GM19463 (cell line): Measurements from ENCODE around the gene CTRB2.
A peak's percentile ranks its signal among the peaks of the same experiment; 100 is the strongest.
"Not testable (repeated sequence)": the region's sequence is repeated elsewhere in the genome, so short reads cannot be mapped to it uniquely, and the experiment has no call there.

Experiments
- ATAC-seq: cut with Tn5 transposase; IDR thresholded peaks from one replicate; pipeline ENCODE4 v1.9.1; 2021; ENCODE audit warnings: mild to moderate bottlenecking, moderate library complexity; ENCODE audit not compliant: unreplicated experiment

CTRB2 gene

DNA sequence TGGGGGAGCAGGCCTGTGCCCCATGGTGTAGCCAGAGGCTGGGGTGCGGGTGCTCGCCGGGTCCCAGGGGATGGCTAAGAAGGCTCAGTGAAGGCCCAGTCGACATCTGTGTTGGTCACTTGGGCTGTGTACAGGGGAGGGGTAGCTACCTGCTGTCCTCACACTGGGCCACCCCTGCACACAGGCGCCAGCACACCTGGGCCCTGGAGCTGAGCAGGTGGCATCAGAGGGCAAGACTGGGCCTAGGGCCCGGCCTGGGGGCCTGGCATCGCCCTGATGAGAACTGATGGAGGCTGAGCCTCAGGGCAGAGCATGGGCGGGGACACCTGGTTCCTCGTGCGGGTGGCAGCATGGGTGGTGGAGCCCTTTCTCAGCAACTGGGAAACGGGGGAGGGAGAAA, 870 bp upstream of the CTRB2 start:
- ATAC-seq = no peak

DNA sequence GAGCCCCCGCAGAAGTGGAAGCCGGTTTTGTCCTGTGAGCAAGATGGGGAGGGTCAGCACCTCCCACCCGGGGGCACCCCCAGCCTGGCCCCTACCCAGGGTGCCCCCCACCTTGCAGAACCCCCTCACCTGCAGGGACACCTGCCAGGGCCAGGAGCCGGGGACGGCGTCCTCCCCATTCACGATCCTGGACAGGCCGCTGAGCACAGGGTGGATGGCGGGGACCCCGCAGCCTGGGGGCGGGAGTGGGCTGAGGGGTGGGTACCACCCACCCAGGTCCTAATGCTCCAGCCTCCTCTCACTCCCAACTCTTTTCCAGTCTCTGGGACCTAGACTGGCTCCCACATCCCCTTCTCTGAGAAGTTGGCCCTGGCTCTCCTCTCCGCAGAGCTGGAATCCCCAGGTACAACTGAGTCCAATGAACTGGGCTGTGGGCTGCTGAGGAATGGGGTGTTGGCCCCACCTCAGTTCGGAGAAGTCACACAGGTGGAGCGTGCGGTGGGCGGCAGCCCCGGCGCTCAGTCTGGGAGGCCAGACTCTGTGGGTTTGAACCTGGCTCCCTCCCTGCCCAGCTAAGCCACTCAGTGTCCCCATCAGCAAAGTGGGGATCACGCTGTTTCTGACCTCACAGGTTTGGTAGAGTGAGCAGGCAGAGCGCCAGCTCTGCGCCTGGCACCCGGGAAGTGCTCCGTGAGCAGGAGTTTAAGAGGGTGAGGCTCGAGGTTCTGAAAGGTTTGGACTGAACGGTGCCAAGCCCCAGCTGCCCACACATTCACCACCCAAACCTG, 806 bp downstream of the CTRB2 start:
- ATAC-seq = peak; percentile 33

DNA sequence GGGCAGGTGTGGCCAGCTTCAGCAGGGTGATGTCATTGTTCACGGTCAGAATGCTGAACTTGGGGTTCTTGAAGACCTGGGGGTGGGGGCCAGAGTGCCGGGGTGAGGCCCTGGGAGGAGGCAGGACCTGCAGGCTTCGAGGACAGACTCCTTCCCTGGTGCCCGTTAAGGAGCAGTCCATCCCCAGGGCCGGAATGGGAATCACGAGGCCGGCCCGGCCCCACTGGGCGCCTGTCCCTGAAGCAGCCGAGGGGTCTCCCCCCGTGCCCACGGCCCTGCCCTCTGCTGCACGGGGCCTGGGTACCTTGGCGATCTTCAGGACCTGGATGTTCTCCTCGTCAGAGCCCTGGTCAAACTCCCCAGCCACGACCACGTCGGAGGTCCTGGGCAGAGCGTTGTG, 1.5 kb downstream of the CTRB2 start:
- not testable (repeated sequence) for ATAC-seq

DNA sequence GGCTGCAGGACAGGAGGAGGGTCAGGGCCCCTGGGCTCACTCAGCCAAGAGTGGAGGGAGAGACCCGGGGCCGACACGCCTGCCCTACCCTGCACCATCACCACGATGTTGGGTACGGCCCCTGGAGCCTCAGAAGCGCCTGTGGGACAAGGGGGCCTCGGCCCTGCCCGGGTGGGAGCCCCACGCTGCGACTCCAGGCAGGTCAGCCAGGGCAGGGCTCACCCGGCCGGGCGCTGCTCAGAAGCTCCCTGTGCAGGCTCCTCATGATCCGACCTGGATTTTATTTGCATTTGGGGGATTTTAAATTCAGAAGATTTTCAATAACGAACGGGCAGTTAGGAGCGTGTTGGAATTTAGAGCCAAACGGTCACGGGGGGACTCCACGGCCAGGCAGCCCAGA, 2.1 kb downstream of the CTRB2 start:
- not testable (repeated sequence) for ATAC-seq

DNA sequence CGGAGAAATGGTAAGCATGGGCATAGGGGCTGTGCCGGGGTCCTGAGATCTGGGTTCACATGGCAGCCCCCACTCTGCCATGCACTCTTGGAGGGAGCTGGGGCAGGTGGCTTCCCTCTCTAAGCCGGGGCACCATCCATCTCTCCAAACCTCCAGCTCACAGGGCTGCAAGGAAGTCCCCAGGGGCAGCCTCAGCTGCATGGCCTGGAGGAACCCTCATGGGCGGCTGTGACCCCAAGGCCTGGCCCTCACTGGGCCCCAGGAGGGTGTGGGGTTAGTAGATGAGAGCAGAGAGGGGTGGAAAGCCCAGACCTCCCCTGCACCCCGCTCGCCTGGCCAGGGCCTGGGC, 2.6 kb downstream of the CTRB2 start:
- ATAC-seq = no peak

DNA sequence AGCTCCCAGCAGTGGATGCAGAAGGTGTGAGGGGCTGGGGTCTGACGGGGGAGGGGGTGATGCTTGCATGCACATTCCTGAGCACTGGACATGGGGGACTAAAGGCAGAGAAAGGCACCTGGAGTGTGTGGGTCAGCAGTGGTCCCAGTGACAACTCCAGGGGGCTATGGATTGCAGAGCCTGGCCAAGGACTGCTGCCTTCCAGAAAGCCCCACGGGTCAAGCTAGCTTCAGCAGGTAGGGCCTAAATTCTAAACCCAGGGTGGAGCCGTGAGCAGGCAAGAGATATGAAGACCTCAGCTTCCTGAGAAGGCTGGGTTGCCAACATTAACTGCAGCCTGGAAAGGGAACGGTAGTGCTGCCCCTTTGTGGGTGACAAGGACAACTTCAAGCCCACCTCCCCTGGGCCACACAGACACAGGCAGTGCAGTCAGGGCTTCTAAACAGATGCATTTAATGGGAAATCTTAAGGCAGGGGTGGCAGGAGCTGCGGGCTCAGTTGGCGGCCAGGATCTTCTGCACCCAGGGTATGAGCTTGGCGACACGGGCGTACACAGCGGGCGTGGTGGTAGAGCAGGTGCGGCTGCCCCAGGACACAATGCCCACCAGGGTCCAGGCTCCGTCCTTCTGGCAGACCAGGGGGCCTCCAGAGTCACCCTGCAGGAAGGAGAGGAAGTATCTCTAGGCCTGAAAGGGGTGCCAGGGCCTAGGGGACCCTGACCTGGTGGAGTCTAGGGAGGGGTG, 3.1 kb downstream of the CTRB2 start:
- ATAC-seq = no peak

DNA sequence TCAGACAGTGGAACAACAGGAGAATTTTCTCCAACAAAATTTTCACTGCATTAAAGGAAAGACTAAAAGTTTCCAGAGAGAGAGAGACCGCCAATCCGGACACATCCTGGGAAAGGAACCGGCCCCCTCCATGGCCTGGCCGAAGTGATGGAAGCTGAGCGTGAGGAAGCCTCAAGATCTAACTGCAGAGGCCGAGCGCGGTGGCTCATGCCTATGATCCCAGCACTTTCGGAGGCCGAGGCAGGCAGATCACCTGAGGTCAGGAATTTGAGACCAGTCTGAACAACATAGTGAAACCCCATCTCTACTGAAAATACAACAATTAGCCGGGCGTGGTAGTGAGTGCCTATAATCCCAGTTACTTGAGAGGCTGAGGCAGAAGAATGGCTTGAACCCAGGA, 3.9 kb downstream of the CTRB2 start:
- ATAC-seq = no peak

DNA sequence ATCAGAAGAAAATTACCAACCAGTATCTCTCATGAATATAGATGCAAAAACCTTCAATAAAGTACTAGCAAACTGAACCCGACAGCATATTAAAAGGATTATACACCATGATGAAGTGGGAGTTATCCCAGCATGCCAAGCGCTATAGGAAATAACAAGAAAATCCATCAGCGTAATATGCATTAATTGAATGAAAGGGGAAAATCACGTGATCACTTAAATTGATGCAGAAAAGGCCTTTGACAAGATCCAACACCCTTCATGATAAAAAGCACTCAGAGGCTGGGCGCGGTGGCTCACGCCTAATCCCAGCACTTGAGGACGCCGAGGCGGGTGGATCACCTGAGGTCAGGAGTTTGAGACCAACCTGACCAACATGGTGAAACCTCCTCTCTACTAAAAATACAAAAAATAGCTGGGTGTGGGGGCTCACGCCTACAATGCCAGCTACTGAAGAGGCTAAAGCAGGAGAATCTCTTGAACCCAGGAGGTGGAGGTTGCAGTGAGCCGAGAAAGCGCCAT, 4.8 kb downstream of the CTRB2 start:
- ATAC-seq = no peak

DNA sequence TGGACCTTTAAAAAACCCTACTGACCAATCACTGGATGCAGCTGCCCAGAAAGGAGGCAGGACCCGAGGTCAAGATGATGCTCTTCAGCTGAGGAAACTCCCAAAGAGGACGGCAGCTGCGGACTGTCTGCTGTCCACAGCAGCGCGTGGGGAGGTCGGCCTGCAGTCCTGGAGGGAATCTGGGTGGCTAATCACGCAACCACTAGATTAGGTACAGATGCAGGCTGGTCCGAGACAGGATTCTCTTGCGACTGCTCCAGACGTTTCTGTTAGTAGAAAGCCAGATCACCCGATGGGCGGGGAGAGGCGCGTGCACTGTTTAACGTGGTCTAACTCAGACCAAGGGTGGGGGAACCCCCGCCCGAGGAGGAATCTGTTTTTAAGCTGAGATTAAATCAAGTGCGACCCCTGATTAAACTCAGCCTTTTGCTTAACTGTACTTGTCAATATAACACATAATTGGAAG, 8.8 kb downstream of the CTRB2 start:
- ATAC-seq = no peak

DNA sequence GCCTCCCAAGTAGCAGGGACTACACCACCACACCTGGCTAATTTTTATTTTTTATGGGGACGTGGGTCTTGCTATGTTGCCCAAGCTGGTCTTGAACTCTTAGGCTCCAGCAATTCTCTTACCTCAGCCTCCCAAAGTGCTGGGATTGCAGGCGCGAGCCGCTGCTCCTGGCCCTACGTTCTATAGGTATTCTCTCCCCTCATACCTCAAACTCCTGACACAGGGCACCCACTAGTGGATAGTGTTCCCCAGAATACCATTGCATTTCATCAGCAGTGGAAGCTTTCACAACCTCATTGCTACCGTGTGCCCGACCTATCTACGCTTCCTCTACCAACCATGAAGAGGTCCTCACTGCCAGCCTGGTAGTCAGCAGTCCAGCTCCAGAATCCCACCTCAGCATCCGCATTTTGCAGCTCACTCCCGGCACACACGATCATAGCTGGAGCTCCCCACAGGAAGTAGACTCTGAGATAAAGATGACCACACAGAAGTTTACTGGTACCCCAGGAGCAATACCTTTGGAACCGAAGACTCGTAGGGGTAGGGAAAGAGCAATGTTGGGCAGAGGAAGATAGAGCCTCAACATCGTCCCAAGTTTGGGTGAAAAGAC, 9.3 kb downstream of the CTRB2 start:
- no peak for ATAC-seq

DNA sequence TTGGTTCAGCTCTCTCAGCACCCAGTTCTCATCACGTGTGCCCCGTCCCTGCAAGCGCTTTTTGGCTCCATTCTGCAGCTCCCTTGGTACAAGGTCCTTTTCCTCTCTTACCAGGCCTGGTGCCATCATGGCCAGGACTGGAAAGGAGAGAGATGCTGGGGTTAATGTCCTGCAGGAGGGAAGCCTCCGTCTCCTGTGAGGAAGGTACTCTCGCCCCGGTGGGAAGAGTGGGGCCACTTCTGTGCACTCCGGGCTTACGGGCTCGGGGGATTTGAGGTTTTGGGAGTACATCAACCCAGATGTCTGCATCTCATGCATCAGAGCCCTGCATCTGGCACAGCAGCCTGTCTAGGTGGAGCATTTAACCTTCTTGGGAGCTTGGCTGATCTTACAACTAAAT, 10.1 kb downstream of the CTRB2 start:
- no peak for ATAC-seq

DNA sequence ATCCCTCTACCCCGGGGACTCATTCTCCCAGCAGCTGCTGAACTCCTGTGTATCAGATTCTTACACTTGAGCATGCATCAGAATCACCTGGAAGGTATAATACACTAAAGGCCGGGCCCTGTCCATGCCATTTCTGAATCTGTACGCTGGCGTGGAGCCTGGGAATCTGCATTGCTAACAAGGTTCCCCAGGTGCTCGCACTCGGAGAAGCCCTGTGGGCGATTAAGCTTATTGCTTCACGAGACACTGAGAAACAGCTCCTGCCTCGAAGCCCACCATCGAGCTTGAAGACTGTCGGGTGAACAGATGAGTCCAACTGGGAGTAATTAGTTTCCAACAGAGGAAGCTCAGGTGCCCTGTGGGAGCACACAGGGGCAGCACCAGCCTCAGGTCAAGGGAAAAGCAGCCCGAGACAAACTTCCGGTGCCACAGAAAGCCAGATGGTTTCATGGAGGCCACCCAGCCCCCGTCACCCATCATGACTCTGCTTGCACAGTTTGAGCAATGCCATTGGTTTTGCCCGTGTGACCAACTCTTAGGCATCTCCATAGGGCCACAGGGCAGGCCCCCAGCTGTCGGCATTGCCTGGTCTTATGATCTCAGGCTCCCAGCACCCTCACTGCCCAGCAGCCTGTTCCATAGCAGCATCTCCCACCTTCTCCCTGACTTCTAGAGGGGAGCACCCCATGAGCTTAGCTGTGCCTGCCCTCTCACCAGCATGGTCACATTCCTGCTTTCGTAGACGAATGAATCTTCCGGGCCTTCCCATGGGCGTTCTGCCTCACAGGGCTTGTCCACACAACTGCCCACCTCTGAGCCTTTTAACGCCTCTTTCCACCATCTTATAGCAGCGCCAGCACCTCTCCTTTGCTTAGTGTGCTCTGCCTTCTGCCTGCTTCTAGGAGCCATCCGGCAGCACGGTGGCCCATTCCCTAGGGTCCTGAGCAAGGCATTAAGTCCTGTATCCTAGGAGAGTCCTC, 10.9 kb downstream of the CTRB2 start:
- ATAC-seq = no peak

DNA sequence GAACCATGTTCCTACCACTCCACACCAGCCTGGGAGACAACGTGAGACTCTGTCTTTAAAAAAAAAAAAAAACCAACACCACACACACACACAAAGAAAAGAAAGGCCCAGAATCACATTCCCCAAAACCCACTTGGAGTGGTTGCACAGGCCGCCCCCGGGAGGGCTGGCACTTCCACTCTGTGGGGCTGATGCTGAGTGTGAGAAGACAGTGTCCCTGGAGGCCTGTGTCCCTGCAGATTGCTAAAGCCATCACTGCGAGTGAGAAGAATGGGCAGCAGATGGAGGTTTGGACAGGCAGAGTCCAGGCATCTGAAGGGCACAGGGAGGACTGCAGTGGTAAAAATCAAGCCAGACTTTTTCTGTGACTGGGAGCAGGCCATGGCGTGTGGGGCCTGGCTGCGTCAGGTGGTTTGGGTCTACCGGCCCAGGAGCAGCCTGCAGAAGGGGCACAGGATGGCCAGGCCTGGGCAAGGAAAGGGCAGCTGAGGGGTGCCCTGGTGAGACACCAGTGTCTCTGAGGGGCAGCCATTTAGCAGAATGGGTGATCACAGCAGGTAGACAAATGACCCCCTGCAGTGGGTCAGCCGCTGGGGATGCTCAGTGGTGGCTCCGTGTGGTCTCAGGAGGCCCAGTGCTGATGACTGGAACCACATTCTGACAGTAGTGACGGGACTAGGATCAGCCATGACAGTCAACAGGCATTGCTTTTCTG, 13.1 kb downstream of the CTRB2 start:
- ATAC-seq = no peak

DNA sequence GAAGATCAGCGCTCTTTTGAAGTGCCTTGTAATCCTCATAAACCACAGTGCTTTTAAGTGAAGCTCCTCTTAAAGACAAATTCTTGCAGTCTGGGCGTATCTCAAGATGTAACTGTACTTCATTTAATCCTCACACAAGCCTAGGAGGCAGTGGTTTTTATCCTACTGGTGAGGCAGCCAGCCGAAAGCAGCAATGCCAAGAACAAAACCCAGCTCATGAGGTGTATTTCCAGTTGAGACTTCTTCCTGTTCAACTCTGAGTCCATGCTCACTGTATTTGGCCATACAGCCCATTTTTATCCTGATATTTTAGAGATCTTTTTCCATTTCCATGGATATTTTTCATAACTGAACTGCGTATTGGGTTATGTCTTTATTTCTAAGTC, 13.7 kb downstream of the CTRB2 start:
- ATAC-seq = no peak

DNA sequence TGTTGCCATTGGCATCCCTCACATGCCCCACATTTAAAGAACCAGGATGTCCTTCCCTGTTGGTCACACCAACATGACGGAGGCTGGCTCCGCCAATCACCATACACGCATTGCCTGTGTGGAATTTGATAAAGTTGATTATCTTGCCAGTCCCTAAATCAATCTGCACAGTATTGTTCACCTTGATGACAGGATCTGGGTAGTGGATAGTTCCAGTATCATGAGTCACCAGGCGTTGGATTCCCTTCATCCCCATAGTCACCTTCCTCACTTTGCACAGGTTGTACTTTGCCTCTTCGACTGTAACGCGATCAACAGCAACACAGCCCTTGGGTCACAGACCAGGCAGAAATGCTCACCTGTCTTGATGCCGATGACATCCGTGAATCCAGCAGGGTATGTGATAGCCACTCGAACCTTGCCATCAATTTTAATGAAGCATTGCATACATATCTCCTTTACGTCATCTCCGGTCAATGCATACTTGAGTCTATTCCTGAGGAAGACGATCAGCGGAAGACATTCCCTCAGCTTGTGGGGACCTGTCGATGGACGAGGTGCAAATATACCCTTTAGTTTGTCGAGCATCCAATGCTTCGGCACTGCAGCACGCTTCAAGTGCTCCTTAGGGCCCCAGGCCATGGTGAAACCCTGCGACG, 14.2 kb downstream of the CTRB2 start:
- ATAC-seq = no peak

DNA sequence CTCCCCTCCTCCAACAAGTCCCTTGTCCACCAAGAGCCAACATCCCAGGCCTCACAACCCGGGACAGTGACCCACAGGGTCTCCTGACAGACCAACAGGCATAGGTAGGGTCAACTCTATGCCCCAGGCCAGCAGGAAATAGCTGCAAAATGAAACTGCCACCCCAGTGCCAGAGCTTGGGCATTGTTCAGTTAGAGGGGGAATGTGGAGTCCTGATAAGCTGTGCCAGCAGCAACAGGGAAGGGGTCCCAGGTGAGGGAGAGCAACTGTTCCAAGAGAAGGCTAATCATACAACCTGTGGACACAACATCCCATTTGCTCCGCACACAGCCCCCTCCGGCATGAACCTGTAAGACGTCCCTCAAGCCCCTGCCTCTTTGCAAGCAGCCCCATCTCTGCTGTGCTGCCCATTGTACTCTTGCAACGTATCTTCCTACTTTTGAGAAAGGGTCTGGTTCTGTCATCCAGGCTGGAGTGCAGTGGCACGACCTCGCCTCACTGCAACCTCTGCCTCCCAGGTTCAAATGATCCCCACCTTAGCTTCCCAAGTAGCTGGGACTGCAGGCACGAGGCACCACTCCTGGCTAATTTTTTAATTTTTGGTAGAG, 17.2 kb downstream of the CTRB2 start:
- ATAC-seq = no peak

DNA sequence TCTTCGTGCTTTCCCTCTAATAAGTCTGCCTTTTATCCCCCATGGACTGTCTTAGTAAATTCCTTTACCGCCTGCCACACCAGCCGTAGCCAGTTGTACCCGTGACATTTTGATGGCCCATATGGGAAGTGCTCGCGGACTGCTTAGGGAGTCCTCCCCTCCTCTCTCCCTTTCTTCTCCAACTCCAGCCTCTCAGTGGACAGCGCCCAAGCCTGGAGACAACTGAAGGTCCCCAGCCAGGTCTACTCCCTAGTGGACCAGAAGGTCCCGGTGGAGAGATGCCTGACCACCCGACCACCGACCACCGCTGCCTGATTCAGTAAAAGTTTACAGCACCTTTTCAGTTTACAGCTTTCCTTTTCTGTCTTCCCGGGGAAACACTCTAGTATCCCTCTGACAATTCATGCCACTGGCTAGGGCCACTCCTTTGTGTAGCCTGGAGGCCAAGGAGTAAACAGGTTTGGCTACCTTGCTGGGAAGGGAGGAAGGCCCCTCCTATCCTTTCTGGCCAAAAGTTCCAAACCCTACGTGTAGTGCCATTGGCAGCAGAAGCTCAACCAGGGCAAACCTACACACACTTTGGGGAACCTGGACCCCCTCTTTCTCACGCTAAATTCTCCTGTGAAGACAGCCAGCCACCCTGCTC, 18.0 kb downstream of the CTRB2 start:
- ATAC-seq = no peak

DNA sequence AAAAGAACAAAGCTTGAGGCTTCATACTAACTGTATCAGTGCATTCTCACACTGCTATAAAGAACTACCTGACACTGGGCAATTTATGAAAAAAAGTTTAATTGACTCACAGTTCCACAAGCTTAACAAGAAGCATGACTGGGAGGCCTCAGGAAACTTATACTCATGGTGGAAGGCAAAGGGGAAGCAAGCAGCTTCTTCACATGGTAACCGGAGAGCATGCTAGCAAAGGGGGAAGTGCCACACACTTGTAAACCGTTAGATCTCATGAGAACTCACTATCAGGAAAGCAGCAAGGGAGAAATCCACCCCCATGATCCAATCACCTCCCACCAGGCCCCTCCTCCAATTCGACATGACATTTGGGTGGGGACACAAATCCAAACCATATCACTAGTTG, 25.3 kb downstream of the CTRB2 start:
- no peak for ATAC-seq

DNA sequence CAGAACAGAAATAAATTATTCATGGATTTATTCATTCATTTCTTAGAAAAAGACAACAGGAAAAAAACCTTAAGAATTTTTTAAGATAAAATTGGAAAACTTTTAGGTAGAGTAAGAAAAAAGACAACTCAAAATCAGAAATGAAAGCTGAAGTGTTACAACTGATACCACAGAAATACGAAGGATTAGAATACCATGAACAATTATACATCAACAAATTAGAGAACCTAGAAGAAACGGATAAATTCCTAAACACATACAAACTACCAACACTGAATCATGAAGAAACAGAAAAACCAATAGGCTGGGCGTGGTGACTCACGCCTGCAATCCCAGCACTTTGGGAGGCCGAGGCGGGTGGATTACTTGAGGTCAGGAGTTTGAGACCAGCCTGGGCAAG, 27.8 kb downstream of the CTRB2 start:
- no peak for ATAC-seq
